NCI-H2227 treated with DMSO at 0.1 percent for 48 hours (cell line): ENCODE measurements around the gene DENND1A.
A peak's percentile ranks its signal among the peaks of the same experiment; 100 is the strongest.

Experiments used
- DNase-seq: peaks from one replicate; lab custom pipeline; 2025; lab: John Stamatoyannopoulos, UW

Gene DENND1A

DNA sequence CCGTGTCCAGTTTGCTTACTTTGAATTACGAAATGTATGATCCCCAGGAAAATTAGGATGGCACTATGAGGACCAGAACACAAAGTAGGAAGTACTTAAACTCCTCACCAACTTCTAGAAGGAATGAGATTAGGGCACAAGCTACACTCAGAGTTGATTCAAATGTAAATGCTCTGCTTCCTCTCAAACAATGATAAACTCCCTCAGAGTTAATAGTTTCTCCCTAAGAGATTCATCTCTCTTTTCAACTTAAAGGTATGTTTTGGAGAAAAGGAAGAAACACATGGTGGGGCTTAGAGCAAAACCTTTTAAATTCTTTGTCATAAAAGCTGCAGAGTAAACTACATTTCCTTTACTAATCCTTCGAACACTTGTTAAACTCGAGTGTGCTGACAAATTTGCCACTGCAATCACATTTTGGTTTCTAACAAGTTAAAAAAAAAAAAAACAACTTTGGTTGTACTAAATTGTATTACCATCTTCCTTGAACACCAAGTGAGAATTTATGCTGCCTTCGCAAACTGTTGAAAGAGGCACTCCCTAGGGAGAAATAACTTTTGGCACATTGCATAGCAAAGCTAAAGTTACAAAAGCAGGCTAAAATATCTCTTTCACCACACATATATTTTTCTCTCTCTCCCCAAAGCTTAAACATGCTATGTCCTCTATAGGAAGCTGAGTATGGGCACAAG lies 66.6 kb downstream of the DENND1A start:
- no peak for DNase-seq

DNA sequence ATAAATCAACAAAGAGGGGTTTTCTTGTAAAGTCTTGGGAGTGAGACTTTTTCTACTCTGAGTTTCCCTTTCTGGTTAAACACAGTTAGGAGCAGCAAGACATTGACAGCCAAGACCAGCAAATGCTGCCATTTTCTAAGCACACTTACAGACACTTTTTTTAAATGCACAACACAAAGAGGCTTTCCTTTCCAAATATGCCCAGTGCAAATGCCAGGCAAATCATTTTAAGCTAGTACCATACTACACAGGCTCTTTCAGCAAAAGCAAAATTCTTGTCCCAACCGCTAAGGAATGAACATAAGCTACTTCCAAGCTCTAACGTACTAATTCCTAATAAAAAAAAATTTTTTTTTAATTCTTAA lies 68.2 kb downstream of the DENND1A start:
- DNase-seq = no peak

DNA sequence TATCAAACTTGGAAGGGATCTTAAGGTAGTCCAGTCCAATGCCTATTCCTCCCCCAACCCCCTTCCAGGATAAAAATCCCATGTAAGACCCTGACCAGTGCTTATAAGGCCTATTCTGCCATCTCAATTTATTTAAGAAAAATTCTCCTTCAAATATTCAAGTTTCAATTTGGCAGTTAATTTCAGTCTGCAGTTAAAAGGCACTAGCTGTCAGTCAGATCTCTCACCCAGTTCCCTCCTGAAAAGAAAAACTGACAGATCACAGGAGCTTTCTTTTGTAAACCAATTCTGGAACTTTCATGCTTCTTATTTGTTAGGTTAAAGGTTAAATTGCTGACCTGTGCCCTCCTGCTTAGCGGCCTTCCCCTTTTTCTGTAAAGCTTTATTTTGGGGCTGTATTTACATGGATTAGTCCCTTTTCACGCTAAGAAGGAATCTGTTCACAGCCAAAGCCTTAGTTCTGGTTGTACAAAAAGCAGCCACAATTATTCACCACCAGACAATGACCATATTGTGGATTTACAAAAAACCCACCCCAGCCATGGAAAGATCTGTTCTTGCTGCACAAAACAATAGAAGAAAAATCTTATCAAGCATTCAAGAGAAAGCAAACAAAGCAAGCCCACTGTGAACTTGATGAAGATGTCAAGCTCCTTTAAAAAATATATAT lies 68.7 kb downstream of the DENND1A start:
- DNase-seq = no peak

DNA sequence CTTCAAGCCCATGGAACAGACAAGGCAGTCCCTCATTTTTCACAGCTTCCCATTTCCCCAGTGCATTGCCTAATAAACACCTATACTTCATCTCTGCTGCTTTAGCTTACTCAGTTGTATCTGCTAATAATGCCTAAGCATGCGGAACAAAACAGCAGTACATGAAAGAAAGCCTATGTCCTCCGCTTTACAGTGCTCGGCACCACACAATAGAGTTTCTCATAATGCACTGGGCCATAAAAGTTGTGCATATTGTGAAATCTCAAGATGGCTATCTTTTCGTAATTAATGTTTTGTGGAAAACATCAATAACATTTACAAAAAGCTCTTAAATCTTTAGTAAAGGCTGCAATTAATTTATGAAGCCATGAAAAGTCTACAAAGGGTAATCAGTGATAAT lies 69.3 kb downstream of the DENND1A start:
- no peak for DNase-seq

DNA sequence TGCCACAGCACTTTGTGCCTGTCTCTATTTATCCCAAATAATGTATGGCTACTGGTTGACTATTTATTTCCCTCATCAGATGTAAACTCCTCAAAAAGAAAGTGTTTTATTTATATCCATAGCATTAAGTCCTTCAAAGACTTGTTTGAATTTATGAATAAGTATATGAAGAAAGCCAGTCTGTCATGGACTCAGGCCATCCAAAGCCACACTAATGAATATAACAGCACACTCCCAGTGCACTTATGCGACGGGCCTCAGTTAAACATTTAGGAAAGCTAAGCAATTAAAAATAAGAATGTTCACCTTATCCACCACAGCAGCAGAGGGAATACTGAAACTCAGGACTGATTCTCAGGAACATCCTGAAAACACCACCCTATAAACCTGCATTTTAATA lies 77.5 kb downstream of the DENND1A start:
- DNase-seq = no peak

DNA sequence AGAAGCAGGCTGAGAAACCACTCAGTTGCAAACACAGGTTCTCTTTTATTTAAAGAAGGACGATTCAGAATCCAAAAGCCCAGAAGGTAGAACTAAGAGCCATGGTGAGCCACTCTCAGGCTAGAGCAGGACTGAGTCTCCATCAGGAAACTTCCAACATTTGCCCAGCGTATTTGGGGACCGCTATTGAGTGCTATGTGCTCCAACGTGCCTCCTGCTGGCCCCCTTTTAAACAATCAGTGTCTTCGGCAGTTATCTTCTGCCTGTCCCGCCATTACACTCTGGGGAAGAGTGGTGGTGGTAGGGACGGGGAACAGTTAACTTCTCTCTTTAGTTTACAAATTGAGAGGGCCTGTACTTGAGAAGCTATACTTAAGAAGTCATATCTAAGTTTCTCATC lies 78.1 kb downstream of the DENND1A start:
- DNase-seq = no peak

DNA sequence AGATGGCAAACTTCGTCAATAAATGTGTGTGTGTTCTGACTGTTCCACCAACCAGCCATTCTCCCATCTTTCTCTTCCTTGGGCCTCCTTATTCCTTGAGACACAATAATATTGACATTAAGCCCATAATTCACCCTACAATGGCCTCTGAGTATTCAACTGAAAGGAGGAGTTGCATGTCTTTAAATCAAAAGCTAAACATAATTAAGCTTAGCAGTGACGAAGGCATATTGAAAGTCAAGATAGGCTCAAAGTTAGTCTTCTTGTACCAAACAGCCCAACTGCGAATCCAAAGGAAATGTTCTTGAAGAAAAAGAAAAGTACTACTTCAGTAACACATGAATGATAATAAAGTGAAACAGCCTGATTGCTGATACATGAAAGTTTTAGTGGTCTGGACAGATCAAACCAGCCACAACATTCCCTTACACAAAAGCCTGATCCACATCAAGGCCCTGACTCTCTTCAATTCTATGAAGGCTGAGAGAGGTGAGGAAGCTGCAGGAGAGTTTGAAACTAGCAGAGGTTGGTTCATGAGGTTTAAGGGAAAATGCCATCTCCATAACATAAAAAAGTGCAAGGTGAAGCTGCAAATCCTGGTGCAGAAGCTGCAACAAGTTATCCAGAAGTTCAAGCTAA lies 81.4 kb downstream of the DENND1A start:
- DNase-seq = no peak

DNA sequence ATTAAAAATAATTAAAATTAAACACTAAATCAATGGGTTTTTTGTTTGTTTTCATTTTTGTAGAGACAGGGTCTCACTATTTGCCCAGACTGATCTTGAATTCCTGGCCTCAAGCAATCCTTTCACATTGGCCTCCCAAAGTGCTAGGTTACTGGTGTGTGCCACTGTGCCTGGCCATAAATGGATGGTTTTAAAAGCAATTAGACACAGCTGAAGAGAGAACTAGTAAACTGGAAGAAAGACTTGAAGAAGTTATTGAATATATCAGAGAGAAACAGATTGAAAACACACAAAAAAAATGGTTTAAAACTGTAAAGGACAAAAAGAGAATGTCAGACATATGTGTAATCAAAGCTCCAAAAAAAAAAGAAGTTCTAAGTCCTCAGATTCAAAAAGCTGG lies 83.0 kb downstream of the DENND1A start:
- no peak for DNase-seq

DNA sequence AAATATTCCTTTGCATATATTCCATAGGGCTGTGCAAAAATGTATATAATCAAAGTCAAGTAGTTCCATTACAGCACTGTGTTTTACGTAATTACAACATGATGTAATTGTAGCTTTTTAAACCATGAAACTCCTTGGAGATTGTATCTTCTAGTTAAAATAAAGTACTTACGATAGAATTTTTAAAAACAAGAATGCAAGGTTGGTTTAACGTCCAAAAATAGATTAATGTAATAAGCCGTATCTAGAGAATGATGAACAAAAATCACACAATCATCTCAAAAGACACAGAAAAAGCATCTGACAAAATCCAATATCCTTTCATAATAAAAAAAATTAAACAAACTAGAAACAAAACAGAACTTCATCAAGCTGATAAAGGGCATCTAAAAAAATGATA lies 86.2 kb downstream of the DENND1A start:
- DNase-seq = no peak

DNA sequence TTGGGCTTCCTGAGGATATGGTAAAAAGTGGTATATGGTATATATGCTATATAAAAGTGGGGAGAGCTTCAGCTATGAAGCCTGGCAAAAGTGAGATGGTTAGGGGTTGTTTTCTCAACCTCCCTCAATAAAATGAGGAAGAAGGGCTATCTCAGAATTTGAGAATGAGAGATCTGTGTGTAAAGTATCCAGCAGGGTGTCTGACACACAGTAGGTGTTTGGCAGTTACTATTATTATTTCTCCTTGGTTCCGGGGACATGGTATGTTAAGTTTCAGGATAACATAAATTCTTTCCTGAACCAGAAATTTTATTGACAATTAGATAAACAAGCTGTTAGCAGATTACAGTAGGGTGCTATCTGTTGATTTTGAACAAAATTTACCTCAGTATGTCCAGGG lies 94.1 kb downstream of the DENND1A start:
- no peak for DNase-seq

DNA sequence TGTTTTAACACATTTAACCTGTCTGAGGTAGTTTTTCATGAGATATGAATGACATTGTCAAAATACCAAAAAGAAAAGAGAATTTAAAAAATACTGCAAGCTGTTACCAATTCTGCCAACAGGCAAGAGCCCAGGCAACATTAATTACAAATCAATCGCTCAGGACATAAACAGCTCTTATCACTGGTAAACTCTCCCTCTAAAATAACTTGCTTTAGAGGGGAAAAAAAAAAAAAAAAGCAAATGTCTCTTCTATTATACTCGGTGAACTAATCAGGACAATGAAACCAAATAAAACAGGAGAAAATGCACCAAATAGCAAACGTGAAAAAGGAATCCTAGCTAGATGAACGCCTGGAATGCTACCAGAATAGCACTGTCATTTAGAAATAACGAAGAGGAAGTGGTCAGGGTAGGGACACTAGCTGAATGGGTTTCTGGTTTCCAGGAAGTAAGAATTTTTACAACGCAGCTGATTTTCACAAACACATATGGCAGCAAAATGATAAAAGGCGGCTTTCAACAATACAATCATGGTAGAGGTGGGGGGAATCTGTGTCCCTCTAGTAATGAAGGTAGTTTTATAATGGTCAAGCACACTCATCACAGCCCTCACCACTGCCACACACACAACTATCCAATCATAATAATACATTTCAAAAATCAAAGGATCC lies 94.9 kb downstream of the DENND1A start:
- peak; percentile 3 for DNase-seq

DNA sequence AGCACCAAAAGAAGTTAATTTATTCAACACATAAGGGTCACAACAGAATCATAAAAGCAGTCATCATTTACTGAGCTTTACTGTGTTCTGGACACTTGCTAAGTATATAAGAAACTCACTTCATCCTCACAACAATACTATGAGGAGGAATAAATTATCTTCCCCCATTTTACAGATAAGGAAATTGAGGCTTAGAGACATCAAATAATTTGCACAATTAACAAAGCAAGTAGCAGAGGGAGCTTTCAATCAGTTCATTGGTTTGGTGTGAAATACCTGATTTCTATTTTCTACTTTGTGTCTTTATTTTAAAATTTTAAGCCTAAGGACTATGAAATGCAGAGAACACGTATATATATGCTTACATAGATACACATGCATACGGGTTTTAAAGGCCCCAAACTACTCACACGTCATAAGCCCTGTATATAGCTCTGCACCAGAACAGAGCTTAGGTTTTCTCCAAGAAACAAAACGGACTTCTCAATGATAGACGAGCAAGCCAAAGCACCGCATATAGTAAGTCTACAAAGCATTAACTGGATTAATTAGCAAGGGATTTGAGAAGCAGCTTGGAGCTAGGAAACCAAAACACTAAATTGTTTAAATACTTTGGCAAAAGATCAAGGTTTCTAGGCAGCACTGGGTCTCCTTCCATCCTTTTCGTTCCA lies 95.6 kb downstream of the DENND1A start:
- no peak for DNase-seq

DNA sequence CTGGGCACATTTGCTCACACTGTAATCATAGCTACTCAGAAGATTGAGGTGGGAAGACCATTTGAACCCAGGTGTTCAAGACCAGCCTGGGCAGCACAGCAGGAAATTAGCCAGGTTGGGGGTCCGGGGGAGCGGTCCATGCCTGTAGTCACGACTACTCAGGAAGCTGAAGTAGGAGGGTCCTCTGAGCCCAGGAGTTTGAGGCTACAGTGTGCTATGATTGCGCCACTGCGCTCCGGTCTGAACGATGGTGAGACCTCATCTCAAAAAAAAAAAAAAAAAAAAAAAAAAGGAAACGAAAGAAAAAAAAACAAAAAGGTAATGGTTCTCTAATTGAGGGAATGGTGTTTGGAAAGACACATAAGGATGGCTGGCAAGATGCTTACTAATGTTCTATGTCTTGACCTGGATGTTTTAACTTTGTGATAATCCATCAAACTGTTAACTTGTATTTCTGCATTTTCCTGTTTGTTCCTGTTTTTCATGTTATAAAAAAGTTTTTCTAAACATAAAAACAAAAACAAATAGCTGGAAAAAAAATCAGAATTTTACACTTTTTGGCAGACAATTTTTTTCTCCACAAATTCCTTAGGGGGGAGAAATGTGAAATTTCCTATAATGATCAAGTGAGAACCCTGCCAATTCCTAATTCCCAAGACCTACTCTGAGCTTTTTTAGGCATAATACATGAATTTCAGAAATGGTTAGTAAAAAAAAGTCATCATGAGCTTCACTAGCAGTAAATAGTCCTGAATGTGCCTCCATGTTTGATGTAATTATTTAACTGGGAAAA lies 96.9 kb downstream of the DENND1A start:
- DNase-seq = no peak

DNA sequence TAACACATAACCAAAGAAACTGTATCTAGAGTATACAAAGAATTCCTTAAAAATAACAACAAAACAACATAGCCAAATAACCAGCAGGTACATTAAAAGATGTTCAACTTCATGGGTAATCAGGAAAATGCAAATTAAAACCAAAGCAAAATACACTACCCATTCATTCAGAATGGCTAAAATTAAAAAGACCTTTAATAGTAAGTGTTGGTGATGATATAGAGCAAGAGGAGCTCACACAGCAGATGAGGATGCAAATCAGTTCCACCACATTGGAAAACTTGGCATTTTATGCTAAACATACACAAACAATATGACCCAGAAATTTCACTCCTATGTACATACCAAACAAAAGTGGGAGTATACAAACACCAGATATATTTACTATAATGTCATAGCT lies 97.8 kb downstream of the DENND1A start:
- DNase-seq = no peak

DNA sequence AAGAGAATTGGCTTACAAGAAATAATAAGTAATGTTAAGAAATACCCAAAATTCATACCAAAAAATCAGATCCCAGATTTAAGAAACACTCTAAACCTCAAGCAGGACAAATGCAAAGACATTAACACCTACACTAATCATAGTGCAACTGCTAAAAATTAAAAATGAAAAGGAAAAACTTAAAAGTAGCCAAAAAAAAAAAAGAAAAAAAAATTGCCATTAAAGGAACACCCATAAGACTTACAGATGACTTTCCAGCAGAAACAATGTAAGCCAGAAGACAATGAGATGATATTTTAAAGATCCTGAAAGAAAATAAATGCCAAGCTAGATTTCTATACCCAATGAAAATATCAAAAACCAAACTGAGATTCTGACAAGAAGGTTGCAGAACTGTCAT lies 101.5 kb downstream of the DENND1A start:
- no peak for DNase-seq

DNA sequence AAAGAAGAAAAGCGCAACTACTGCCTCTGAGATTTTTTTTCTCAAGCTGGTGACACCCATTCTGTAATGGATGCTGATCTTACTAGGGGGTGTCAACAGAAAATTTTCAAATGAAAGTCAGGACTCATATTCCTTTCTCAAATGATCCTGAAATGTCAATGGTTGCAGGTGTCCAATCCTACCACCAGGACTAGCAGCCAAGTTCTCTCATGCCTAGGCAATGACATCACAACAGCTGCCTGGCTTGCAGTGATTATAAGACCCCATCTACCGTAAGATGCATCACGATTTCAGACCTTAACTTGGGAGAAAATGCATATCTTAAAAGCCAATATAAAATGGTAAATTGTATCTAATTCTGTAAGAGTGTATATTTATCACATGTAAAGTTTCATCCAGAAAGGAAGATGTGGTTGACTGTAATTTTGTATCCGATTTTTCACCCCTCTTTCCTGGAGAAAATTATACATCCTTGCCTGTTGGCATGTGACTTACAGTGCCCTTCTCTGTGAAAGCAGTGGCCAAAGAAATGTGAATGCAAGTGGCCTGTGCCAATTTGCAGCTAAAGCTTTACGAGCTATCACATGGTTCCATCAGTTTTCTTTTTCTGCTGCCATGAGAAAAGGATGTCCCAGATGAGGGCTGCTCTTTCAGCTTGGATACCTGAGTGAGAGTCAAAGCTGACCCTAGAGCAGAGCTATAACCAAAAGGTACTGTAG lies 104.4 kb downstream of the DENND1A start:
- no peak for DNase-seq

DNA sequence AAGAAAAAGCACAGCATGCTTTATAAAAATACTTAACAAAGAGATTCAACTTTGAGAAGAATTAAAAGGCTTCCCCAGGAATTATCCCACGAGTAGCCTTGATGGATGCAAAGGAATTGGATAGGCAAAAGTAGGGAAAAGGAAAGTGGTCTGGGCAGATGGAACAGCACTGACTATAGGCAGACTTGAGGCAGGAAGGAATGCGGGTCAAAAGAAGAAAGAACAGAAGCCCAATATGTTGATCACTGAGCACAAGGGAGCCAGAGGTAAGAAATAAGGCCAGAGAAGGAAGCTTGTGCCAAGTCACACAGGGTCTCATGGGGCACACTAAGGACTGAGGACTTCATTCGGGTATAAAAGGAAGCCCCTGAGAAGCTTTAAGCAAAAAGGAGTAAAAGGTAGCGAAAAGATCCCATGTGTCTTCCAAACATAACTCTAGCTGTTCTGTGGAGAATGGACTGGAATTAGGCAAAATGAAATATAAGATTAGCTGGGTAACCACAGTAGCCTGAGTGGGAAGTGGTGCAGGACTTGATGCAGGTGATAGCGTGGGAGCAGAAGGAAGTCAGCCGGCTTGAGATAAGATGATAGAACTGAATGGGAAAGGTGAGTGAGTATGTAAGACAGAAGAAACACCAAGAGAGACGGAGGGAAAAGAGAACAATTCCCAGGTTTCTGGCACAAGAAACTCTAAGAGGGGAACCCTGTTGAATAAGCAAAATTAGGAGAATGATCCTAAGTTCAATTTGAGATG lies 106.6 kb downstream of the DENND1A start:
- no peak for DNase-seq

DNA sequence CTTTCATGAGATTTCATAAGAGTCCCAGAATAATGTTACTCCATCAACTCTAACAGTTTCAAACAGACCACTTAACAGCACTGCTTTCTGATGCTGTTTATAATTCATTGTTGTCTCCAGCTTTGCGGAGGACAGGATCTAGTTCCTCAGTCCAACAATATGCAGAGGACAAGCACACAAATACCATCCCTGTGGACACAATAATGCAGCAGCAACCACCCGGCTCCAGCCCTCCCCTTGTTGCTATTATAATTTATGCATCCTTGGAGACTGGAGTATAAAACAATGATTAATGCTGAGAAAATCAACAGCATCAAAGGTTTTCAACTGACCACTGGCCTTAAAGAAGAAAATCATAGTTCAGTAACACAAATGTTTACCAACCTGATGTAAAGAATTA lies 108.3 kb downstream of the DENND1A start:
- DNase-seq = no peak

DNA sequence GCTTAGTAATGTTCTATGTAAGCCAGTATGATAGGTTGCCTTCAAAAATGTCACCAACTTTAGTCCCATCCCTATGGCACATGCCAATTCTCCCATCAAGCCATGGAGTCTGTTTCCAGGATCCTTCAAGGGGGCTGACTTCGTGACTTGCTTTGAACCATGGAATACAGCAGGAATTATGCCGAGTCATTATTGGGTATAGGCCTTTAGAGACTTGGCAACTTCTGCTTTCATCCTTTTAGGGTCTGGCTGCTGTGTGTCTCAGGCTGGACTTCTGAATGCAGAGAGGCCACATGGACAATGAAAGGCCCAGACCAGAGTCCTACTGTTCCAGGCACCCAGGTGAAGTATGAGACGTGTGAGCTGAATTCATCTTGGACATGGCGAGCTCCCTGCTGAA lies 109.8 kb downstream of the DENND1A start:
- no peak for DNase-seq

DNA sequence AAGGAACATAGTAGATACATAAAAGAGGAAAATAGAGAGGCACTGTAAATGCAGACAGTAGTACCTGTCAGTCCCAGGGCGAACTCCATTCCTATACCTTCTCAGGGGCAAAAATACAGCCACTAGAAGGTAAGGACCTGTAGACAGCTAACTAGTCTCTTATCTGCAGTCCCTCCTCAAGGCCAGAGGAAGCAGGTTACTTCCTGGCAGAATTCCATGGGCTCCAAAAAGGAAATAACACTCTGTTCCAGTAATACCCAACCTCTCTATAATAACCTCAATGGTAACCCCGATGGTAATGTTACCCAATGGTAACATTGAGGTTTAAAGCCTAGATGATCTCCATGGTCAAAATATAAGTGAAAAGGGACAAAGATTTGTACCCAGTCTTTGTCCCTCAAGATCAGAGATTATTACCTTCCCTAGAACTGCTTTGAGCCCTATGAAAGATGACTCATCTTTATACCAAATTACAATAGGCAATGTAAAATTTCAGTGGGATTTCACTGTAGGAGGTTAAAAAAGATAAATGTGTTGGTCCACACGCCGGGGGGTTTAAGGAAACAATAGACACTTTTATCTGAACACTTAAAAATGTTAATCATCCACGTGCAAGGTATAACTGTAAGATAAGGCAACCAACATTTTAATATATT lies 113.0 kb downstream of the DENND1A start:
- DNase-seq = no peak
